Measurements from ENCODE around the gene RTF2.

- TF ChIP-seq CTCF (IDR thresholded peaks at IDR 0.05) (no peak), POLR2A (IDR thresholded peaks at IDR 0.05) (no peak)
Observed at GRCh38 chr20:56420940-56421688, 47.3 kb upstream of the RTF2 start.

All from heart left ventricle (tissue), 13 donors.